PC-3 (cell line): ENCODE results near the gene POLR1E. TPM values are rescaled to one million over a fixed set of nuclear protein-coding genes. Genes with fewer than 3 reads are reported as not detected.
A peak's percentile ranks its signal among the peaks of the same experiment; 100 is the strongest.
"Not testable (repeated sequence)": the region's sequence is repeated elsewhere in the genome, so short reads cannot be mapped to it uniquely, and the experiment has no call there.

Experiments used
- ATAC-seq: fragments of 200-7000 bp; cut with Tn5 transposase; 2 replicates; pipeline ENCODE4 v1.9.1; 2020; ENCODE audit warnings: mild to moderate bottlenecking, moderate library complexity
- BruUV-seq: library from RNA; stranded (reverse); fragments of 400-500 nt; replicated peaks from 2 replicates; lab custom pipeline; 2021; lab: Mats Ljungman, UMichigan
- CTCF ChIA-PET: fragments of 300-600 bp; sonication (Branson Sonifier 250); formaldehyde crosslinking; loops from one replicate; lab custom pipeline; 2022; ENCODE audit warnings: antibody characterized with exemption; lab: Charles Lee
- POLR2A ChIA-PET: fragments of 300-600 bp; sonication (Branson Sonifier 250); formaldehyde crosslinking; loops from one replicate; lab custom pipeline; 2022; ENCODE audit warnings: antibody characterized with exemption; ENCODE audit not compliant: unreplicated experiment; lab: Charles Lee
- DNase-seq: peaks from one replicate; pipeline ENCODE4 v3.0.0-alpha.2; 2015
- H2AFZ ChIP-seq: fragments of 300-600 bp; sonication (generic); 2 replicates; pipeline ENCODE4 v1.6.0; 2016; ENCODE audit warnings: antibody characterized with exemption, low read length
- H3F3A ChIP-seq: fragments of 300-600 bp; sonication (generic); one replicate; pipeline ENCODE4 v1.6.0; 2017; ENCODE audit warnings: antibody characterized with exemption, low read length, control low read depth, mild to moderate bottlenecking; ENCODE audit not compliant: unreplicated experiment
- H3K27ac ChIP-seq: fragments of 300-600 bp; sonication (generic); 2 replicates; pipeline ENCODE4 v1.5.1; 2016; ENCODE audit warnings: mild to moderate bottlenecking, low read length
- H3K27me3 ChIP-seq: fragments of 300-600 bp; sonication (generic); 2 replicates; pipeline ENCODE4 v1.6.1; 2016; ENCODE audit warnings: low read length, mixed read lengths
- H3K36me3 ChIP-seq: fragments of 300-600 bp; sonication (generic); 2 replicates; pipeline ENCODE4 v1.6.1; 2016; ENCODE audit warnings: low read depth, mixed run types, low read length, mixed read lengths
- H3K4me1 ChIP-seq: fragments of 300-600 bp; sonication (generic); 2 replicates; pipeline ENCODE4 v1.5.1; 2016; ENCODE audit warnings: low read length; ENCODE audit not compliant: insufficient read depth
- H3K4me2 ChIP-seq: fragments of 300-600 bp; sonication (generic); 2 replicates; pipeline ENCODE4 v1.6.0; 2016; ENCODE audit warnings: low read length
- H3K4me3 ChIP-seq: fragments of 300-600 bp; sonication (generic); 2 replicates; pipeline ENCODE4 v1.5.1; 2016; ENCODE audit warnings: mild to moderate bottlenecking, low read length, mixed read lengths
- H3K79me2 ChIP-seq: fragments of 300-600 bp; sonication (generic); 2 replicates; pipeline ENCODE4 v1.6.1; 2017; ENCODE audit warnings: low read length, mixed read lengths
- H3K9ac ChIP-seq: fragments of 300-600 bp; sonication (generic); 2 replicates; pipeline ENCODE4 v1.6.0; 2016; ENCODE audit warnings: mild to moderate bottlenecking, low read length
- H3K9me2 ChIP-seq: fragments of 300-600 bp; sonication (generic); replicated peaks from 2 replicates; pipeline ENCODE4 v1.6.1; 2016; ENCODE audit warnings: mixed run types, low read length, mixed read lengths
- H3K9me3 ChIP-seq: fragments of 300-600 bp; sonication (generic); 2 replicates; pipeline ENCODE4 v1.6.1; 2016; ENCODE audit warnings: low read length, mixed read lengths
- H4K20me1 ChIP-seq: fragments of 300-600 bp; sonication (generic); 2 replicates; pipeline ENCODE4 v1.6.1; 2016; ENCODE audit warnings: low read length, mixed read lengths
- CTCF ChIP-seq: fragments of 300-600 bp; sonication (generic); conservative IDR thresholded peaks from 2 replicates; pipeline ENCODE4 v1.5.1; 2017; ENCODE audit warnings: antibody characterized with exemption, low read depth, mild to moderate bottlenecking, low read length
- EZH2 ChIP-seq: fragments of 300-600 bp; sonication (generic); IDR thresholded peaks from one replicate; pipeline ENCODE4 v1.6.1; 2017; ENCODE audit warnings: antibody characterized with exemption, mild to moderate bottlenecking, low read length; ENCODE audit not compliant: unreplicated experiment
- EZH2phosphoT487 ChIP-seq: fragments of 300-600 bp; sonication (generic); IDR thresholded peaks from 2 replicates; pipeline ENCODE4 v1.6.1; 2018; ENCODE audit warnings: mild to moderate bottlenecking, antibody characterized with exemption, low read length, borderline replicate concordance
- intact Hi-C: fragments of 100-400 bp; cut with micrococcal nuclease; formaldehyde crosslinking; loops from 2 replicates; pipeline ENCODE4 v1.9.0; 2023
- total RNA-seq: library from RNA; depleted of rRNA; stranded (reverse); fragments of >200 nt; gene quantifications from 2 replicates; pipeline ENCODE4 v1.2.3, GENCODE V29; 2014

POLR1E gene
- total RNA-seq, 1 experiment from 2014 or later: 37.2 TPM

- Histone ChIP-seq H3F3A (no peaks in the 10 kb centered on the region), H3K27ac (no peak overlapping the region), H3K4me3 (no peak overlapping the region), H3K9me3 (no peaks in the 10 kb centered on the region), H2AFZ (no peak overlapping the region), H3K4me1 (no peaks in the 10 kb centered on the region), H3K36me3 (no peaks in the 10 kb centered on the region; the same call in 1 of the 2 replicates), H3K9ac (no peak overlapping the region), H3K79me2 (no peaks in the 10 kb centered on the region), H4K20me1 (no peaks in the 10 kb centered on the region), H3K4me2 (no peak overlapping the region), H3K27me3 (no peaks in the 10 kb centered on the region), H3K9me2 (no peaks in the 10 kb centered on the region)
- ChIA-PET CTCF (no interaction called here), POLR2A (no interaction called here)
- TF ChIP-seq CTCF (0 out of 2 replicates have a peak, but pooled peaks have one; percentile 11), EZH2phosphoT487 (no peak)
- BruUV-seq: no TSS peak
- ATAC-seq (peak; percentile 48), DNase-seq (no peak)
- intact Hi-C loops: no loop called here
Observed at GRCh38 chr9:37508834-37509206, 23.1 kb downstream of the POLR1E start.

GRCh38 chr9:37509536-37509935 lies 23.8 kb downstream of the POLR1E start:
- intact Hi-C loops: no loop called here
- ATAC-seq (no peak), DNase-seq (no peak)
- H3K4me2 ChIP-seq: no peak overlapping the region
- no peaks in the 10 kb centered on the region for H4K20me1 ChIP-seq
- H3K9me2 ChIP-seq: no peaks in the 10 kb centered on the region
- ChIA-PET CTCF (no interaction called here), POLR2A (no interaction called here)
- H3K27ac ChIP-seq: no peak overlapping the region
- BruUV-seq: no TSS peak
- no peaks in the 10 kb centered on the region for H3K9me3 ChIP-seq
- TF ChIP-seq EZH2phosphoT487 (no peak), EZH2 (no peak)
- no peaks in the 10 kb centered on the region for H3K4me1 ChIP-seq
- H3K9ac ChIP-seq: no peak overlapping the region
- no peaks in the 10 kb centered on the region; the same call in 1 of the 2 replicates for H3K36me3 ChIP-seq
- no peaks in the 10 kb centered on the region for H3K79me2 ChIP-seq
- H3K27me3 ChIP-seq: no peaks in the 10 kb centered on the region
- H3K4me3 ChIP-seq: no peak overlapping the region
- H2AFZ ChIP-seq: no peak overlapping the region
- no peaks in the 10 kb centered on the region for H3F3A ChIP-seq

- H3K9me3 ChIP-seq, POLR2A ChIA-PET, H3K4me2 ChIP-seq, H3F3A ChIP-seq, H3K79me2 ChIP-seq, H3K4me1 ChIP-seq, intact Hi-C loops, H2AFZ ChIP-seq, H3K4me3 ChIP-seq, ATAC-seq, BruUV-seq, H3K9me2 ChIP-seq, H3K9ac ChIP-seq, H3K27me3 ChIP-seq, H4K20me1 ChIP-seq, DNase-seq, CTCF ChIA-PET, H3K36me3 ChIP-seq, H3K27ac ChIP-seq: not testable (repeated sequence)
Observed at GRCh38 chr9:37510053-37510452, 24.3 kb downstream of the POLR1E start.
